ENCODE measurements around the gene PPP1R36.

DNA sequence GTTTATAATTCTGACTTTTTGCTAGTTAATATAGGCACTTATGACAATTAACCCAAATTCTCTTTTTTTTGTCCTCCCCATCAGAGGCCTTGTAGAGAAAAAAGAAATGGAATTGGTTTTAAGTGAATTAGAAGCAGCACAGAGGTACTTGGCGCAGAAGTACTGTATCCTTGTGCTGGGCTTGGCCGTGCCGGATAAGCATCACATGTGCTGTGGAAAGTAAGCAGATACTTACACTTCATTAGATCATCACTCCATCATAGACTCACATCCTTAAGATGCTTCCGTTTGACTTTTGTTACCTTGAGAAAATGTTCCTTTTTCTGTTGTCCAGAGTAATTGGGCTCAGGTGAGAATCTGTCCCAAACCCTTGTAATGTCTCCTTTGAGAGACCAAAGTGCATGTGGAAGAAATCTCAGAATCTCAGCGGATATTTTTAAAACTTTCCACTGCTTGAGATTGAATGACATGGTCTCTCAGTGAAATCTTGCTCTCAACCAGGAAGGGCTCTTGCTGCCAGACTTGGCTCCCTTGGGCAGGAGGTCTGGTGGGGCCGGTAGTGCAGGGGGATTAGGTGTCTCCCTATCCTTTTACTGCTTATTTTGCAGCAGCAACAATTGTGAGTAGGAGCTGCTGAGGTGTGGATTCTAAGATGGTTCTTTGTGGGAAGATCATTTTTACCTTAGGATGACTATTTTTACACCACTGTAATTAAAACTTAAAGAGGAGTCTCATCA, 24.8 kb downstream of the PPP1R36 start:
- TF ChIP-seq, protein P1, sequence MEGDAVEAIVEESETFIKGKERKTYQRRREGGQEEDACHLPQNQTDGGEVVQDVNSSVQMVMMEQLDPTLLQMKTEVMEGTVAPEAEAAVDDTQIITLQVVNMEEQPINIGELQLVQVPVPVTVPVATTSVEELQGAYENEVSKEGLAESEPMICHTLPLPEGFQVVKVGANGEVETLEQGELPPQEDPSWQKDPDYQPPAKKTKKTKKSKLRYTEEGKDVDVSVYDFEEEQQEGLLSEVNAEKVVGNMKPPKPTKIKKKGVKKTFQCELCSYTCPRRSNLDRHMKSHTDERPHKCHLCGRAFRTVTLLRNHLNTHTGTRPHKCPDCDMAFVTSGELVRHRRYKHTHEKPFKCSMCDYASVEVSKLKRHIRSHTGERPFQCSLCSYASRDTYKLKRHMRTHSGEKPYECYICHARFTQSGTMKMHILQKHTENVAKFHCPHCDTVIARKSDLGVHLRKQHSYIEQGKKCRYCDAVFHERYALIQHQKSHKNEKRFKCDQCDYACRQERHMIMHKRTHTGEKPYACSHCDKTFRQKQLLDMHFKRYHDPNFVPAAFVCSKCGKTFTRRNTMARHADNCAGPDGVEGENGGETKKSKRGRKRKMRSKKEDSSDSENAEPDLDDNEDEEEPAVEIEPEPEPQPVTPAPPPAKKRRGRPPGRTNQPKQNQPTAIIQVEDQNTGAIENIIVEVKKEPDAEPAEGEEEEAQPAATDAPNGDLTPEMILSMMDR (IDR thresholded peaks at IDR 0.05): no peak
- no peak for TF ChIP-seq POLR2A (IDR thresholded peaks at IDR 0.05)

Measured in body of pancreas (tissue), 4 donors.